Measurements from ENCODE around the gene MPZL1. TPM values are rescaled to one million over a fixed set of nuclear protein-coding genes. Genes with fewer than 3 reads are reported as not detected.
"Not testable (repeated sequence)": the region's sequence is repeated elsewhere in the genome, so short reads cannot be mapped to it uniquely, and the experiment has no call there.

The MPZL1 gene
- total RNA-seq, 1 experiment from 2014 or later, result 159 TPM

DNA sequence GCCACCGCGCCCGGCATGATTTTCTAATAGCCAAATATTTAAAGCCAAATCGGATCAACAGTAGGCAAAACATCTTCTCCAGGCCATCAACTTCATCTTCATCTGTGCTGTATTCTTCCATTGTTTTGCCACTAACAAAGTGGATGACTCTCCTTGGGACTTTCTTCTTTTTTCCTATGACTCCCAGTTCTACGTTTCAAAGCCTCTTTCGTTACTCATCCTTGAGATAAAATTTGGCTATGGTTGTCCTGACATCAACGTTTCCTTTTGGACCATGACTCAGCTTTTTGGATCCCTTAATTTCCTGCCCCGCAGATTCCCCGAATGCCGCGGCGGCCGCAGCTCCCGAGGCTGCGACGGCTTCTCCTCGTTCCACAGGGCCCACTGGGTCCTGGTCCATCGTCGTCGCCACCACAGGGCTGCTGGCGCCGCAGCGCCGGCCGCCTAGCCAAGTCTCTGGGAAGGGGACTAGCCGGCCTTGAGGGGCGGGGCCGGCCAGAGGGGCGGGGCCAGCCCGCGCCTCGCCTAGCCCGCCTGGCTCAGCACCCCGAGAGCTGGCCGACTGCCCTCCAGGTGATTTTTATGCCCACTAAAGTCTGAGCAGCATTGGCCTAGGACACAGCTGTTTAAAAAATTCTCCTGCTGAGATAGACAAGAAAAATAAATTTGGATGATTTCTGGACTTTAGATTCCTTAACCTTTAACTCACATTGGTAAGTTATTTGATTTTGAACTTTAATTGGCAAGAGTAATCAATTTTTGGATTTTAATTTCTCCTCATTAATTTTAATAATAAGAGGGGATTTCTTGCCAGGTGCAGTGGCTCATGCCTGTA lies 98.3 kb downstream of the MPZL1 start:
- peak; percentile 94 for DNase-seq (ENCODE audit: low read depth)
- in situ Hi-C loops (cut with HindIII; ENCODE audit: low pct_unique_long_range_greater_than_20kb, low sequenced_read_pairs), result no loop called here

DNA sequence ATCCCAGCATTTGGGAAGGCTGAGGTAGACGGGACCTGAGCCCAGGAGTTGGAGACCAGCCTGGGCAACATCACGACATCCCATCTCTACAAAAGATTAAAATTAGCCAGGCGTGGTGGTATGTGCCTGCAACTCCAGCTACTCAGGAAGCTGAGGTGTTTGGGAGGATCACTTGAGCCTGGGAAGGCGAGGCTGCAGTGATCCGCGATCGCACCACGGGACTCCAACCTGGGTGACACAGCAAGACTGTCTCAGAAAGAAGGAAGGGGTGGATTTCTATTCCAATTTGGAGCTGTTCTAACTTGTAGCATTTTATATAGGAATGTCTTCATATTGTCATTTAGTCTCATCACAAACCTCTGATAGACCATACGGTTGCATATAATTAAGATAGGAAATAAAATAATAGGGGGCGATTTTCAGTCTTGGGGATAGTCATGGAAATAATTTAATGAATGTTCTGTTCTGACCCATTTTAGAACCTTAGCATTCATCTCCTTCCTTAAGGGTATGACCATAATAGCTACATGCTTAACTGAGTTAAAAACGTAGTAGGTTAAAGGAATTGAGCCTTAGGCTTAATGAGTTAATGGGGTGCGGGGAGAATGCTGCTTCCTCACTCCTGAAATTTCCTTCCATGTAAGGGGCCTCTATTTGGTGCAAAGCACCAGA lies 99.0 kb downstream of the MPZL1 start:
- DNase-seq (ENCODE audit: low read depth), result peak; percentile 68
- in situ Hi-C loops (cut with HindIII; ENCODE audit: low pct_unique_long_range_greater_than_20kb, low sequenced_read_pairs), result no loop called here

DNA sequence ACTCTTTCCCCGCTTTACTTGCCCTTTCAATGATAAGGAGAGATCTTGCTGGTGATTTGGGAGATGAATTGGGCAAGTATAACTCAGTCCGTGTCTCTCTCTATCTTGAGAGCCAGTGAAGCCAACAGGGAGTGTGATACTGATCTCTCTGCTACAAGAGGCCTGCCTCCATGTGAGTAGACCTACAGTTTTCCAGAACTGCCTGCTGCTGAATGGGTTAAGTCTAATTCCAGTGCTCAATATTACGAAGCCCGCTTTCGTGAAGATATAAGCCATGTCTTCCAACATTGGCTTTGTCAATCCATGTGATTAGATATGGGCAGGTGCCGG lies 99.5 kb downstream of the MPZL1 start:
- in situ Hi-C loops (cut with HindIII; ENCODE audit: low pct_unique_long_range_greater_than_20kb, low sequenced_read_pairs), result no loop called here
- DNase-seq (ENCODE audit: low read depth), result peak; percentile 28

DNA sequence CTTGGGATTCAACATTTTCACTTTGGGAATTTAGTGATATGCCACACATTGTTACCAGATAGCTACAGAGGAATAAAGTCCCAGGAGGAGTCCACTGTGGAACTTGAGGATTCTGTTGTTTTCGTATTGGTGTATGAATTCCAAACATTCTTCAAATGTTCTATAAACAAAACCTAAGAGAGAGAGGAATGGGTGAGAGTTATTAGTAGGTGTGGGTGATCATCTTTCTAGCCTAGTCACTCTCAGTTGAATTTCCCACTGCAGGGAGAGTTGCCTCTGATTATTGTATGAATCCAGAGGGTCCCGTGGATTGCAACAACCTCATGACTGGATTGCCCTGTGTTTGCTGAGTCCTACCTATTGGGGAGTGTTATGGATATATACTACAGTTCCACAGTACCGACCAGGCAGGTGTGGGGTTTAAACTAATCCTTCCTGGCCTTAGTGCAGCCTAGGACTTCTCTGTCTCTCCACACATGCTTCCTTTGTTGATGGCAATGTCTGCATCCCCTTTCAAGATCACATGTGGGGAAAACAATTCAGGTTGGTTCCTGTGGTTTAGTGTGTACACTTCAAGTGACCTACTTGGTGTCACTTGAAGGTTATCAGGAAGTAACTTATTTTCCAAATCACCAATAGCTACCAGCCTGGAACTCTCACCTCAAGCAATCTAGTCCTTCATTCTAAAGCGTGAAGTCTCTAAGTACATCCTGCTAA lies 100.3 kb downstream of the MPZL1 start:
- in situ Hi-C loops (cut with HindIII; ENCODE audit: low pct_unique_long_range_greater_than_20kb, low sequenced_read_pairs), result no loop called here
- DNase-seq (ENCODE audit: low read depth), result peak; percentile 55

DNA sequence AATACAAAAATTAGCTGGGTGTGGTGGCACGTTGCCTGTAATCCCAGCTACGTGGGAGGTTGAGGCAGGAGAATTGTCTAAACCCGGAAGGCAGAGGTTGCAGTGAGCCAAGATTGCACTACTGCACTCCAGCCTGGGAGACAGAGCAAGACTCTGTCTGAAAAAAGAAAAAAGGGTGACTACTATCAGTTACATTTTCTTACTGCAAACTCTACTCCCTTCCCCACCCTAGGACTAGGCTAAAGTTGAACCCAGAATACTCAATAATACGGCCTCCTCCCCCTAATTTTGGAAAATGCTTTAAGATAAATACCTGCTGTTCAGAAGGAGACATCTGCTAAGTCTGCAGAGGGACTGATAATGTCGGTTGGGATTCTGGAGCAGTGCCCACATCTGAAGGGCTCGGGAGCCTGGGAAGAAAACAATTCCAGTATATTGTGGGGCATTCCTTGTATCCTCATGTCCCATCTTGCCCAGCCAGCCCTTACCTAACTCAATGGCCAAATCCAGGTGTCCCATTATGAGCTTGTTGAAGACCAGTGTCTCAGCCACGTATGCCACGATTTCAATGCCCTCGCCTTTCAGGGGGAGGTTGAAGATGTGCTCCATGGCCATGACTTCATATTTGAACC lies 102.5 kb downstream of the MPZL1 start:
- no peak for DNase-seq (ENCODE audit: low read depth)
- in situ Hi-C loops (cut with HindIII; ENCODE audit: low pct_unique_long_range_greater_than_20kb, low sequenced_read_pairs), result no loop called here

DNA sequence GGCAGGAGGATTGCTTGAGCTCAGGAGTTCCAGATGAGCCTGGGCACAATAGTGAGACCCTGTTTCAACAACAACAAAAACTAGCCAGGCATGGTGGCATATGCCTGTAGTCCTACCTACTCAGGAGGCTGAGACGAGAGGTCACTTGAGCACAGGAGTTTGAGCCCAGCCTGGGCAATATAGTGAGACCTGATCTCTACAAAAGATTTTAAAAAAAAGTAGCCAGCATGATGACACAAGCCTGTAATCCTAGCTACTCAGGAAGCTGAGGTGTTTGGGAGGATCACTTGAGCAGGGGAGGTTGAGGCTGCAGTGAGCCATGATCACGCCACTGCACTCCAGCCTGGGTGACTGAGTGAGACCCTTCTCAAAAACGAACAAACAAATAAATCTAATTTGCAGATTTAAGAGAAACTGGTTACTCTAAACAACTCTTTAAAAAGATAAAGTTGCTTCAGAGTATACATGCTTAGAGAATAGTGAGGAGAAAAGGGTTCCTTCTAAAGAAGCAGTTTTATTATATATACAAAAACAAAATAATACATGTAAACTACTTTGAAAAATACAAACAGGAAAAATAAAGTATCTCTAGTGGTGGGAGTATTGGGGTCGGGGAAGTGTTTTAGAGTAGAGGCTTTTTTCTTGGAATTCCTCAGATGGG lies 103.8 kb downstream of the MPZL1 start:
- no peak for DNase-seq (ENCODE audit: low read depth)
- in situ Hi-C loops (cut with HindIII; ENCODE audit: low pct_unique_long_range_greater_than_20kb, low sequenced_read_pairs), result no loop called here

DNA sequence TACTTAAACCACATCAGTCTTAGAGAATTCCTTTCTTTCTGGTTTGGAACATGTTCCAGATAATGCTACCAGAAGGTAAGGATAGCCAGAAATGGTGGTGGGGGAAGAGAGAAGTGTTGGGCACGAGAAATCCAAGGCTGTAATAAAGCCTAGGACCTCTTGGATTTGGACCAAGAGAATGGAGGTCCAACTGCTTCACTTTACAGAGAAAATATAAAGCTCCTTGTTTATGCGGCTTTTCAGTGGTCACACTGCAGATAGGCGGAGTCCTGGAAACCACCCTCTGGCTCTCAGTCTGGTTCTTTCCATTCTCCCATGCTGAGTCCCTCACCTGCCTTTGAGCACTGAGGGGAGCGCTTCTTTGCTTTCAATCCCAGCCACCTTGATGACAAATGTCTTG lies 104.3 kb downstream of the MPZL1 start:
- no peak for DNase-seq (ENCODE audit: low read depth)
- in situ Hi-C loops (cut with HindIII; ENCODE audit: low pct_unique_long_range_greater_than_20kb, low sequenced_read_pairs), result no loop called here

DNA sequence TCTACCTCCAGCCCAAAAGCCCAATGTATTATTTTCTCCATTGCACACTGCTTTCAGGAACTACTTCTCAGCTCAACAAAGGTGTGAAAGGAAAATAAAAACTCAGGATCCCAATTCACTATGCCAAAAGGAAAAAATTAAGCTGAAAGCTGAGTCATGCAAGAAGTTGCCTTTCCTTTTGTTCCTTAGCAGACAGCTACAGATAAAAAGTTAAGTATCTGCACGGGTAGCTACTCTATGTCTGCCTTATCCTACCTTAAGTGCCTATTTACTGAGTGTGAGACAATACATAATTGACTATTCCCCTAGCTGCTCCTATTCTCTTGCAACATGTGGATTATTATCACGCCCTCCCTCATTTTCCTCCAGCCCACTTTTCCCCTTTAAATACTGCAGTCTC lies 108.1 kb downstream of the MPZL1 start:
- no peak for DNase-seq (ENCODE audit: low read depth)
- in situ Hi-C loops (cut with HindIII; ENCODE audit: low pct_unique_long_range_greater_than_20kb, low sequenced_read_pairs), result no loop called here

DNA sequence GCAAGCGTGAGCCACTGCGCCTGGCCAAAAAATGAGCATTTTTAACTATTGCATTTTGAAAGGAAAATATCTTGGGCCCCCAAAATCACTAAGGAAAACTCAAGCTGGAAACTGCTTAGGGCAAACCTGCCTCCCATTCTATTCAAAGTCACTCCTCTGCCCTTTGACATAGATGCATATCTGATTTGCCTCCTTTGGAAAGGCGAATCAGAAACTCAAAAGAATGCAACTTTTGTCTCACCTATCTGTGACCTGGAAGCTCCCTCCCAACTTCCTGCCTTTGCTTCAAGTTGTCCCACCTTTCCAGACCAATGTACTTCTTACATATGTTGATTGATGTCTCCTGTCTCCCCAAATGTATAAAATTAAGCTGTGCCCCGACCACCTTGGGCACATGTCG lies 108.9 kb downstream of the MPZL1 start:
- DNase-seq (ENCODE audit: low read depth); in situ Hi-C loops (cut with HindIII; ENCODE audit: low pct_unique_long_range_greater_than_20kb, low sequenced_read_pairs): not testable (repeated sequence)

DNA sequence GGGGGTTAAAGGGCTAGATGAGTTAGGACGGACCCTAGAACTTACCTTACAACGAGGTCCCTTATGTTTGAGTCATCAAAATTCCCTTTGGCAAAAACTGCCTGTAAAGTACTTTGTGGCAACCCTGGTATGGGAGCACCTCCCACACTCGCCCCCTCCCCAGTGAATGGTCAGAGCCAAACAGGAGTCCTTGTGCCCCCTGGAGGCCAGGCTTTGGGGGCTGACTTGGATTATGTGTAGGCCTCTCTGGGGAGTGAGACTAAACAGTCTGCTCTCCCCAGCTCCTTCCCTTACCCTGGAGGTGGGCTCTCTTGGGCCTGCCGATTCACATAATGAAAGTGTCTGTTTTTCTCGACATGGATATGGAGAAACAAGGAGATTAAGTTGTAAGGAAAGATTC lies 110.9 kb downstream of the MPZL1 start:
- no peak for DNase-seq (ENCODE audit: low read depth)
- in situ Hi-C loops (cut with HindIII; ENCODE audit: low pct_unique_long_range_greater_than_20kb, low sequenced_read_pairs), result no loop called here

DNA sequence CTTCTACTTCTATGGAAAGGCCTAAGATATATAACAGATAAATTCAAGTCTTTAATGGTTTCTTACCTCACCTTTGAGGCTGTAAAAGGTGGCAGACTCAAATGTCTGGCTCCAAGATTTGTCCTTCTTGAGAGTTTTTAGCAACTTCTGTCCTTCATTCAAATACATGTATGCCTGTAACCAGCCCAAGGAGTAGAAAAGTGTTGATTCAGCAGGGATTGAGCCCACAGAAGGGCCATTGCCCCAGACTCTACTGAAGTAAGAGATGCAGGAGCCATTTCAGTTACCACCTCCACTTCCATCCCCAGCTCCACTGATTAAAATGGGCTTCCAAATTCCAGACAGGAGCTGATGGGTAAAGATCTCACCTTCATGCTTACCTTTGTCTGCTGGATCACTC lies 112.1 kb downstream of the MPZL1 start:
- DNase-seq (ENCODE audit: low read depth), result no peak
- in situ Hi-C loops (cut with HindIII; ENCODE audit: low pct_unique_long_range_greater_than_20kb, low sequenced_read_pairs), result no loop called here

DNA sequence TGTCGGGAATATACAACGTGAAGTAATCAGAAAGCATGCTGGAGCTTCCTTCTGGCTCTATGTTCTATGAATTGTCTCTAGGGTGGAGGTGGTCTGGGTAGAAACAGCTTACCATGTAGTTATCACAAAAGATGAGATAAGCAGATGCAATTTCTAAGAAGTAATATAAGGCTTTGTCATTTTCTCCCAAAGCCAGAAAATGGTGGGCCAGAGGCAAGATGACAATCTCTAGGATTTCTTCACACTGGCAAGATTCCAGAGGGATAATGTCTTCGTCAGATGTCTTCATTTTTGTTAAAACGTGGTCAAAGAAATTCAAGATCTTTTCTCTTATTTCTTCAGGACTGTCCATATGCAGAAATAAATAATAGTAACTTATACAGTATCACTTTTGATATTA lies 114.4 kb downstream of the MPZL1 start:
- in situ Hi-C loops (cut with HindIII; ENCODE audit: low pct_unique_long_range_greater_than_20kb, low sequenced_read_pairs), result no loop called here
- no peak for DNase-seq (ENCODE audit: low read depth)

DNA sequence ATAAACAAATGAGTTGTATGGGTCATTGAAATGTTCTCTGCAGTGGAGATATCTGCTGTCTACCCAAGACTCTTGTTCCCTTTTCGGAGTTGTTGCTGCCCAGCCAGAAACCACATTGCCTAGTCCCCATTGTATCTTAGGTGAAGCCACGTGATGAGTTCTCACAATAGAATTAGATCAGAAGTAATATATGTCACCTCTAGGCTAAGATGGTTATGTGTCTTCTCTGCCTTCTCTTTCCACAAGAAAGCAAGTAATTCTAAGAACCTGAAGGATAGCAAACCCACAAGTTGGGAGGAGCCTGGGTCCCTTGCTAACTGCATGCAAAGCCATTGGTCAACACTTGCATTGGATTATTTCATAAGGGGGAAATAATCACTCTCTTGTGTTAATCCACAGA lies 115.5 kb downstream of the MPZL1 start:
- in situ Hi-C loops (cut with HindIII; ENCODE audit: low pct_unique_long_range_greater_than_20kb, low sequenced_read_pairs), result no loop called here
- DNase-seq (ENCODE audit: low read depth), result no peak

DNA sequence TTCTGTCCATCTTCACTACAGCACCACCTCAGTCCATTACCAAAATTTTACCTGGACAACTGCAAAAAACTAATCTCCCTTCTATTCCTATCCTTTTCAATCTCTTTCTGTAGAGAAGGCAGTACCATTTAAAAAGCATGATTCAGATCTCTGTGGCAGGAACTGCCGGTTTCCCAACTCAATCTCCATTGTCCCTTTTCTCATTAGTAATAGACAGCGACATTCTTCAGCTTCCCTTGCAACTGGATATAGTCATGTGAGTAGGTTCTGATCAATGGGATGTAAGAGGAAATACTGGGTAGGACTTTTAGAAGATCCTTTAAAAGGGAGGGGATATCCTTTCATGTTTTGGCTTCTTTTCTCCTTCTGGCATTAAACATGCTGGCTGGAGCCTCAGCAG lies 117.2 kb downstream of the MPZL1 start:
- DNase-seq (ENCODE audit: low read depth), result no peak
- in situ Hi-C loops (cut with HindIII; ENCODE audit: low pct_unique_long_range_greater_than_20kb, low sequenced_read_pairs), result no loop called here

Other genes with a start within 250 kb of the MPZL1 start
- gene CD247, start 203.5 kb upstream of the MPZL1 start, total RNA-seq (2014; rRNA removed; shearing (Covaris generic); ENCODE audit: low replicate concordance), result not detected in 2 replicates
- 219 and 221 TPM in 2 replicates for gene CREG1, start 168.2 kb upstream of the MPZL1 start, total RNA-seq (2014; rRNA removed; shearing (Covaris generic); ENCODE audit: low replicate concordance)
- gene RCSD1, start 91.8 kb upstream of the MPZL1 start, total RNA-seq (2014; rRNA removed; shearing (Covaris generic); ENCODE audit: low replicate concordance), result not detected in 2 replicates
- 0.20 TPM in 1 of 2 replicates, not detected in the other for gene ADCY10, start 192.2 kb downstream of the MPZL1 start, total RNA-seq (2014; rRNA removed; shearing (Covaris generic); ENCODE audit: low replicate concordance)
- gene DCAF6, start 214.7 kb downstream of the MPZL1 start, total RNA-seq (2014; rRNA removed; shearing (Covaris generic); ENCODE audit: low replicate concordance), result 69.3 and 75.1 TPM in 2 replicates
- 265 and 267 TPM in 2 replicates for gene MPC2, start 215.1 kb downstream of the MPZL1 start, total RNA-seq (2014; rRNA removed; shearing (Covaris generic); ENCODE audit: low replicate concordance)